HG02571 (cell line): Measurements from ENCODE around the gene HLA-DQB1.
"Not testable (repeated sequence)": the region's sequence is repeated elsewhere in the genome, so short reads cannot be mapped to it uniquely, and the experiment has no call there.

Experiments used
- ATAC-seq: cut with Tn5 transposase; IDR thresholded peaks from one replicate; pipeline ENCODE4 v1.9.1; 2021; ENCODE audit warnings: mild to moderate bottlenecking, moderate library complexity; ENCODE audit not compliant: unreplicated experiment

Gene HLA-DQB1

GRCh38 chr6:32666420-32667300 is at the start of gene HLA-DQB1:
Gene HLA-DQB1 (minus strand): TSS chr6:32666657. CDS start chr6:32666607, 50 bp downstream.
- peak; percentile 51 for ATAC-seq

- no peak for ATAC-seq
Measured at GRCh38 chr6:32713241-32713640, 46.8 kb upstream of the HLA-DQB1 start.

- no peak for ATAC-seq
Measured at GRCh38 chr6:32709625-32710024, 43.2 kb upstream of the HLA-DQB1 start.

- ATAC-seq, result not testable (repeated sequence)
Measured at GRCh38 chr6:32705164-32705563, 38.7 kb upstream of the HLA-DQB1 start.

GRCh38 chr6:32703347-32703746 is 36.9 kb upstream of the HLA-DQB1 start:
- no peak for ATAC-seq

GRCh38 chr6:32700391-32701040 is 34.1 kb upstream of the HLA-DQB1 start:
- ATAC-seq, result no peak

- ATAC-seq, result no peak
Measured at GRCh38 chr6:32697031-32697430, 30.6 kb upstream of the HLA-DQB1 start.

- ATAC-seq, result no peak
Measured at GRCh38 chr6:32692019-32692418, 25.6 kb upstream of the HLA-DQB1 start.

- no peak for ATAC-seq
Measured at GRCh38 chr6:32689531-32690501, 23.4 kb upstream of the HLA-DQB1 start.

- ATAC-seq, result peak; percentile 67
Measured at GRCh38 chr6:32685603-32686002, 19.1 kb upstream of the HLA-DQB1 start.

- ATAC-seq, result no peak
Measured at GRCh38 chr6:32684246-32684645, 17.8 kb upstream of the HLA-DQB1 start.

GRCh38 chr6:32680055-32680454 is 13.6 kb upstream of the HLA-DQB1 start:
- no peak for ATAC-seq

- no peak for ATAC-seq
Measured at GRCh38 chr6:32679492-32679891, 13.0 kb upstream of the HLA-DQB1 start.

- ATAC-seq, result not testable (repeated sequence)
Measured at GRCh38 chr6:32674123-32674522, 7.7 kb upstream of the HLA-DQB1 start.

GRCh38 chr6:32671908-32672307 is 5.5 kb upstream of the HLA-DQB1 start:
- ATAC-seq, result not testable (repeated sequence)

- ATAC-seq, result no peak
Measured at GRCh38 chr6:32669893-32670292, 3.4 kb upstream of the HLA-DQB1 start.

- ATAC-seq, result no peak
Measured at GRCh38 chr6:32669240-32669639, 2.8 kb upstream of the HLA-DQB1 start.

GRCh38 chr6:32668226-32668747 is 1.8 kb upstream of the HLA-DQB1 start:
- ATAC-seq, result peak; percentile 54

GRCh38 chr6:32665661-32666060 is 796 bp downstream of the HLA-DQB1 start:
- no peak for ATAC-seq

- ATAC-seq, result no peak
Measured at GRCh38 chr6:32664827-32665362, 1.6 kb downstream of the HLA-DQB1 start.
